Measurements from ENCODE around the gene SLC7A11.

- no peak for TF ChIP-seq CTCF (IDR thresholded peaks at IDR 0.05; ENCODE audit: poor library complexity, severe bottlenecking)
- TF ChIP-seq EZH2 (IDR thresholded peaks at IDR 0.05; ENCODE audit: borderline replicate concordance, insufficient read depth, low read length, poor library complexity, severe bottlenecking), result no peak
- TF ChIP-seq TAF1 (IDR thresholded peaks at IDR 0.05; ENCODE audit: low read depth), result no peak
Measured at GRCh38 chr4:138256608-138257007, 14.5 kb upstream of the SLC7A11 start.
